ENCODE measurements around the gene PLCB1. TPM values are rescaled to one million over a fixed set of nuclear protein-coding genes. Genes with fewer than 3 reads are reported as not detected.

Gene PLCB1
- total RNA-seq, 1 donor from 2014 or later, result 10.7 TPM

- TF ChIP-seq CTCF (IDR thresholded peaks at IDR 0.05; ENCODE audit: insufficient read depth, low read depth, low read length) (no peak), EZH2 (IDR thresholded peaks at IDR 0.05; ENCODE audit: insufficient read depth, low read length) (no peak)
- peaks cover 2% of the 10 kb centered on the region for H3K4me1 Mint-ChIP-seq (ENCODE audit: low read depth, unreplicated experiment)
- H3K4me3 Mint-ChIP-seq (ENCODE audit: unreplicated experiment), result no peak overlapping the region
- no peaks in the 10 kb centered on the region for H3K4me1 ChIP-seq (ENCODE audit: insufficient read depth, low read length)
- H3K27ac ChIP-seq (ENCODE audit: low read depth, low read length), result no peak overlapping the region
- H3K36me3 ChIP-seq (ENCODE audit: insufficient read depth, low read length), result no peaks in the 10 kb centered on the region
- no peak overlapping the region for H3K4me3 ChIP-seq (ENCODE audit: insufficient read depth, low read depth, low read length)
- no peaks in the 10 kb centered on the region for H4K20me1 ChIP-seq (ENCODE audit: insufficient read depth, low read length)
- FAIRE-seq, result no peak
- H3K9me3 ChIP-seq (ENCODE audit: insufficient read depth, low read depth, low read length), result no peaks in the 10 kb centered on the region
- H3K4me2 ChIP-seq (ENCODE audit: low read length), result no peak overlapping the region
- H3K27me3 Mint-ChIP-seq (ENCODE audit: low read depth, unreplicated experiment), result peaks cover 4% of the 10 kb centered on the region
- H3K9me3 Mint-ChIP-seq (ENCODE audit: unreplicated experiment), result peaks cover 2% of the 10 kb centered on the region
- H3K27ac Mint-ChIP-seq (ENCODE audit: unreplicated experiment), result no peak overlapping the region
- no peaks in the 10 kb centered on the region for H3K27me3 ChIP-seq (ENCODE audit: insufficient read depth, low read length)
- no peak for DNase-seq (ENCODE audit: low read depth)
- no peak overlapping the region for H3K9ac ChIP-seq (ENCODE audit: low read length)
- H3K79me2 ChIP-seq (ENCODE audit: insufficient read depth, low read length), result no peaks in the 10 kb centered on the region
- H3K36me3 Mint-ChIP-seq (ENCODE audit: low read depth, unreplicated experiment), result peaks cover 2% of the 10 kb centered on the region
- H2AFZ ChIP-seq (ENCODE audit: low read depth, low read length), result no peak overlapping the region
Measured at GRCh38 chr20:8711501-8711900, 579.4 kb downstream of the PLCB1 start.

GRCh38 chr20:8714206-8714605, 582.1 kb downstream of the PLCB1 start:
- Histone ChIP-seq H3K4me2 (ENCODE audit: low read length) (no peak overlapping the region), H3K36me3 (ENCODE audit: insufficient read depth, low read length) (no peaks in the 10 kb centered on the region), H3K79me2 (ENCODE audit: insufficient read depth, low read length) (no peaks in the 10 kb centered on the region), H4K20me1 (ENCODE audit: insufficient read depth, low read length) (no peaks in the 10 kb centered on the region), H2AFZ (ENCODE audit: low read depth, low read length) (no peak overlapping the region), H3K4me1 (ENCODE audit: insufficient read depth, low read length) (no peaks in the 10 kb centered on the region), H3K9ac (ENCODE audit: low read length) (no peak overlapping the region), H3K9me3 (ENCODE audit: insufficient read depth, low read depth, low read length) (no peaks in the 10 kb centered on the region), H3K27me3 (ENCODE audit: insufficient read depth, low read length) (no peaks in the 10 kb centered on the region), H3K27ac (ENCODE audit: low read depth, low read length) (no peak overlapping the region), H3K4me3 (ENCODE audit: insufficient read depth, low read depth, low read length) (no peak overlapping the region)
- H3K36me3 Mint-ChIP-seq (ENCODE audit: low read depth, unreplicated experiment), result peaks cover 2% of the 10 kb centered on the region
- TF ChIP-seq CTCF (IDR thresholded peaks at IDR 0.05; ENCODE audit: insufficient read depth, low read depth, low read length) (no peak), EZH2 (IDR thresholded peaks at IDR 0.05; ENCODE audit: insufficient read depth, low read length) (no peak)
- DNase-seq (ENCODE audit: low read depth) (no peak), FAIRE-seq (no peak)
- no peak overlapping the region for H3K27ac Mint-ChIP-seq (ENCODE audit: unreplicated experiment)
- peaks cover 2% of the 10 kb centered on the region for H3K9me3 Mint-ChIP-seq (ENCODE audit: unreplicated experiment)
- no peak overlapping the region for H3K4me3 Mint-ChIP-seq (ENCODE audit: unreplicated experiment)
- H3K27me3 Mint-ChIP-seq (ENCODE audit: low read depth, unreplicated experiment), result peaks cover 4% of the 10 kb centered on the region
- H3K4me1 Mint-ChIP-seq (ENCODE audit: low read depth, unreplicated experiment), result peaks cover 2% of the 10 kb centered on the region

GRCh38 chr20:8718279-8718678, 586.2 kb downstream of the PLCB1 start:
- H3K4me1 Mint-ChIP-seq (ENCODE audit: low read depth, unreplicated experiment), result no peaks in the 10 kb centered on the region
- Histone ChIP-seq H3K27me3 (ENCODE audit: insufficient read depth, low read length) (no peaks in the 10 kb centered on the region), H3K9me3 (ENCODE audit: insufficient read depth, low read depth, low read length) (no peaks in the 10 kb centered on the region), H3K27ac (ENCODE audit: low read depth, low read length) (no peak overlapping the region), H2AFZ (ENCODE audit: low read depth, low read length) (no peak overlapping the region), H3K4me2 (ENCODE audit: low read length) (no peak overlapping the region), H4K20me1 (ENCODE audit: insufficient read depth, low read length) (no peaks in the 10 kb centered on the region), H3K79me2 (ENCODE audit: insufficient read depth, low read length) (no peaks in the 10 kb centered on the region), H3K36me3 (ENCODE audit: insufficient read depth, low read length) (no peaks in the 10 kb centered on the region), H3K4me3 (ENCODE audit: insufficient read depth, low read depth, low read length) (no peak overlapping the region), H3K4me1 (ENCODE audit: insufficient read depth, low read length) (no peaks in the 10 kb centered on the region), H3K9ac (ENCODE audit: low read length) (no peak overlapping the region)
- no peak overlapping the region for H3K4me3 Mint-ChIP-seq (ENCODE audit: unreplicated experiment)
- H3K9me3 Mint-ChIP-seq (ENCODE audit: unreplicated experiment), result peaks cover 2% of the 10 kb centered on the region
- H3K36me3 Mint-ChIP-seq (ENCODE audit: low read depth, unreplicated experiment), result no peaks in the 10 kb centered on the region
- no peak overlapping the region for H3K27ac Mint-ChIP-seq (ENCODE audit: unreplicated experiment)
- DNase-seq (ENCODE audit: low read depth) (no peak), FAIRE-seq (no peak)
- no peak for TF ChIP-seq EZH2 (IDR thresholded peaks at IDR 0.05; ENCODE audit: insufficient read depth, low read length)
- no peak for TF ChIP-seq CTCF (IDR thresholded peaks at IDR 0.05; ENCODE audit: insufficient read depth, low read depth, low read length)
- H3K27me3 Mint-ChIP-seq (ENCODE audit: low read depth, unreplicated experiment), result peaks cover 4% of the 10 kb centered on the region

Data from astrocyte (in vitro differentiated cells and primary cell).